GM23248 (cell line): Measurements from ENCODE around the gene CHN1.

Experiments used
- EZH2 ChIP-seq: fragments of 200-600 bp; sonication (generic); IDR thresholded peaks from 2 replicates; pipeline ENCODE4 v1.6.1; 2018; ENCODE audit warnings: antibody characterized with exemption, mild to moderate bottlenecking; ENCODE audit not compliant: insufficient read depth, poor library complexity, severe bottlenecking
- EZH2phosphoT487 ChIP-seq: fragments of 200-600 bp; sonication (generic); IDR thresholded peaks from 2 replicates; pipeline ENCODE4 v1.6.1; 2018; ENCODE audit warnings: antibody characterized with exemption, moderate library complexity, mild to moderate bottlenecking, low read depth; ENCODE audit not compliant: insufficient read depth

DNA sequence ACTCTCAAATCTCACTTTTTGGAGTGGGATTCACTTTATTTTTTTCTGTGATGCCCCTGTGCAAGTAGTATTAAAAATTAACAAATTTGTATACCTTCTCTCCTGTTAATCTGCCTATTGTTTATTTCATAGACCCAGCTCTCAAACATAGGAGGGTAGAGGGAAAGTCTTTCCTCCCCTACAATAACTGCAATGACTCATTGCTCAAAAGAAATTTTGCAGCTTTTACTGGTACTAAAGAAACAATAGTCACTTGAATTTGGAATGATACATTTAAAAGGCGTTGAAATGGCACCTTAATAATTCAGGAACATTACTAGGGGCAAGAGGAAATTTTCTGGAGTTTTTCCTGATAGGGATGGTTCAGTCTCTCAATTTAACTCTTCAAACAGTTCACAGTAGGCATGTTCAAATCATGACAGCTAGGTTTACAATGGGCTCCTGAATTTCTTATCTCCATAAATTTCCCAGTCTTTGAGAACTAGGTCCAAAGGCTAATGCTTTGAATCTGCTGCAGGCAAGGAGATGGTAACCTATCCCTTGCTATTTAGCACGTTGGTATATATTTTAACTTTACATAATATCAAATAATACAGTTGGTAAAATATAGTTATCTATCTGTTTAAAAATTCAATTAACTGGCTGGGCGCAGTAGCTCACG, 88.8 kb downstream of the CHN1 start:
- TF ChIP-seq EZH2, result no peak
- TF ChIP-seq EZH2phosphoT487, result no peak
